Right lobe of liver (tissue), 4 donors: ENCODE results near the gene C3orf22.

Experiments
- POLR2A ChIP-seq: fragments of 450-650 bp; IDR thresholded peaks from one replicate; pipeline ENCODE4 v1.6.1; 2017; ENCODE audit warnings: antibody characterized with exemption, mild to moderate bottlenecking
- TF ChIP-seq, protein P1 (sequence below), 4 donors: fragments of 200-600 bp in 3 of 4; fragments of 450-650 bp in 1 of 4; IDR thresholded peaks; one replicate each; pipeline versions ENCODE4 v1.5.1 to v1.8.0; 2016 to 2022; ENCODE audit warnings: antibody characterized with exemption in 4 of 4, mild to moderate bottlenecking in 2 of 4
- donor health status: DM: no; HTN: no; CAD: no.
- donor health status: DM: no; HTN: no; CAD: no.
- donor health status: DM: no; HTN: yes; CAD: no.

- TF ChIP-seq, protein P1, sequence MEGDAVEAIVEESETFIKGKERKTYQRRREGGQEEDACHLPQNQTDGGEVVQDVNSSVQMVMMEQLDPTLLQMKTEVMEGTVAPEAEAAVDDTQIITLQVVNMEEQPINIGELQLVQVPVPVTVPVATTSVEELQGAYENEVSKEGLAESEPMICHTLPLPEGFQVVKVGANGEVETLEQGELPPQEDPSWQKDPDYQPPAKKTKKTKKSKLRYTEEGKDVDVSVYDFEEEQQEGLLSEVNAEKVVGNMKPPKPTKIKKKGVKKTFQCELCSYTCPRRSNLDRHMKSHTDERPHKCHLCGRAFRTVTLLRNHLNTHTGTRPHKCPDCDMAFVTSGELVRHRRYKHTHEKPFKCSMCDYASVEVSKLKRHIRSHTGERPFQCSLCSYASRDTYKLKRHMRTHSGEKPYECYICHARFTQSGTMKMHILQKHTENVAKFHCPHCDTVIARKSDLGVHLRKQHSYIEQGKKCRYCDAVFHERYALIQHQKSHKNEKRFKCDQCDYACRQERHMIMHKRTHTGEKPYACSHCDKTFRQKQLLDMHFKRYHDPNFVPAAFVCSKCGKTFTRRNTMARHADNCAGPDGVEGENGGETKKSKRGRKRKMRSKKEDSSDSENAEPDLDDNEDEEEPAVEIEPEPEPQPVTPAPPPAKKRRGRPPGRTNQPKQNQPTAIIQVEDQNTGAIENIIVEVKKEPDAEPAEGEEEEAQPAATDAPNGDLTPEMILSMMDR (IDR thresholded peaks at IDR 0.05), result no peak
- TF ChIP-seq POLR2A, result no peak
Observed at GRCh38 chr3:126557415-126557745, 1.4 kb downstream of the C3orf22 start.
